Pancreas (tissue), 10 donors: Measurements from ENCODE around the gene RADIL. TPM values are rescaled to one million over a fixed set of nuclear protein-coding genes. Genes with fewer than 3 reads are reported as not detected.

Source experiments
- ATAC-seq, 4 donors: fragments of 200-7000 bp; cut with Tn5 transposase; one replicate each; pipeline versions ENCODE4 v1.8.0 to v1.9.1; 2020; ENCODE audit warnings: mild to moderate bottlenecking in 4 of 4, moderate library complexity in 4 of 4
- DNase-seq, 6 donors: peaks; one replicate each; pipeline ENCODE4 v3.0.0-alpha.2; 2020
- FAIRE-seq: peaks from 2 replicates; lab custom pipeline; 2012; peaks lifted over from hg19 to GRCh38; lab: Jason Lieb, UNC
- H3K27ac ChIP-seq, 4 donors: fragments of 200-600 bp; sonication (generic); 1 replicate in 3 of 4; 2 replicates in 1 of 4; pipeline versions ENCODE4 v1.5.0 to v1.8.0; 2020
- H3K27me3 ChIP-seq, 4 donors: fragments of 200-600 bp; one replicate each; pipeline ENCODE4 v1.8.0; 2021
- H3K36me3 ChIP-seq, 3 donors: fragments of 200-600 bp; sonication (generic) in 1 of 3; one replicate each; pipeline versions ENCODE4 v1.5.0 to v1.8.0; 2020 to 2021
- H3K4me1 ChIP-seq, 3 donors: fragments of 200-600 bp; one replicate each; pipeline ENCODE4 v1.8.0; 2021
- H3K4me3 ChIP-seq, 4 donors: fragments of 200-600 bp; sonication (generic) in 2 of 4; one replicate each; pipeline versions ENCODE4 v1.5.0 to v1.8.0; 2020 to 2021
- H3K9me3 ChIP-seq, 4 donors: fragments of 200-600 bp; one replicate each; pipeline ENCODE4 v1.8.0; 2021
- CTCF ChIP-seq, 4 donors: fragments of 200-600 bp; sonication (generic) in 3 of 4; IDR thresholded peaks; one replicate each; pipeline versions ENCODE4 v1.5.0 to v1.8.0; 2021; ENCODE audit warnings: antibody characterized with exemption in 4 of 4
- WGBS, 2 donors: extraction: QIAGEN DNeasy Blood & Tissue Kit; methylation state at CpG; one replicate each; pipeline ENCODE4 v1.1.7; 2013; 5-methylcytosine and 5-hydroxymethylcytosine counted together
- intact Hi-C, 3 donors: fragments of 100-400 bp; cut with DNase I; formaldehyde crosslinking; loops; one replicate each; pipeline versions ENCODE4 v1.11.1 to v1.14.2; 2022
- polyA plus RNA-seq, 2 donors: library from polyadenylated mRNA; stranded (reverse); fragments of 200-250 nt; gene quantifications; one replicate each; pipeline ENCODE4 v1.2.3, GENCODE V29; 2013
- total RNA-seq, 6 donors: library from RNA; stranded (reverse); fragmentation: NEBNext Ultra II Directional in 4 of 6; extraction: Animal tissue kit (Norgen Biotek cat#: 25700) in 4 of 6; gene quantifications; one replicate each; pipeline versions ENCODE4 v1.2.1 to v1.2.4, GENCODE V29; 2021 to 2023
- donor health status: healthy with polysubstance abuse.
- donor health status: DM: no; HTN: no; CAD: no; lungs with moderate emphysema.
- donor health status: DM: no; HTN: no; CAD: no.
- donor health status: control.
- donor health status: control.
- donor health status: Bipolar disorder and iron deficiency.
- donor health status: DM: yes; HTN: yes; CAD: no.
- donor health status: DM: no; HTN: no; CAD: no.
- donor health status: DM: no; HTN: no; CAD: no.
- donor health status: DM: yes; HTN: yes; CAD: no.

The RADIL gene
- total and polyA plus RNA-seq, 8 donors = 0.58 to 11.2 (median 3.5) TPM

DNA sequence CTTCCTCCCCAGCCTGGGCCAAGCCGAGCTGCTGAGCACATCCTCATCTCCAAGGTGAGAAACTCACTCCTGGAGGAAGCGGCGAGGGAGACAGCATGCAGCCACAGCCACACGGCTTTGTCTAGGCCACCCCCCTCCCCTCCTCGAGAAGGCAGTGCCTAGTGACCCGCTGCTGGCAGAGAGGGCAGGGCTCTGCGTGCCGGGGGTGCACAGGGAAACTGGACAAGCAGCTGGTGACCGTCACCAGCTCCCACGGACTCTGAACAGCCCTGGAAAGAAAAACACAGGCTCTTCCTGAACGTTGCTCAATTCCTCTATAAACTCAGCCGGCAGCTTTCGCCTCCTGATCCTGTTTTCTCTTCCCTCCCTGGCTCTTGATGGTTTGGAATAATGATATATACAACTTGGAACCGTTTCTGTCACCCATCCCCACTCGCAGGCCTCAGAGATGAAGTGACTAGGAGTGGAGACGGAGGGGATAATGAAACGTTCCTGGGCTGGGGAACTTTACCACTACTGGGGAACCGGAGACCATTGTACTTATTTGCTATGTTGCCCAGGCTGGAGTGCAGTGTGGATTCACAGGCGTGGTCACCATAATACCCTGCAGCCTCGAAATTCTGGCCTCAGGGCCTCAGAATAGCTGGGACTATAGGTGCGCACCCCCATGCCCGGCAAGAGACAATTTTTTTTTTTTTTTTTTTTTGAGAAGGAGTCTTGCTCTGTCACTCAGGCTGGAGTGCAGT, 41.0 kb downstream of the RADIL start:
- H3K36me3 ChIP-seq = no peaks in the 10 kb centered on the region
- intact Hi-C loops = no loop called here
- no peak for TF ChIP-seq CTCF (IDR thresholded peaks at IDR 0.05)
- H3K4me1 ChIP-seq = no peaks in the 10 kb centered on the region
- H3K27me3 ChIP-seq = no peaks in the 10 kb centered on the region
- no peaks in the 10 kb centered on the region for H3K9me3 ChIP-seq
- FAIRE-seq (no peak), ATAC-seq (peak; percentile 83 to 93 (median 90)), DNase-seq (peak in 5 of 6 donors; percentile 31 to 84 (median 79))
- WGBS, 2 donors = 26 to 32% methylated on average over 18 to 22 of the region's 22 CpGs
- H3K4me3 ChIP-seq = no peak overlapping the region
- H3K27ac ChIP-seq = peak overlapping the region in 3 of 4 donors; percentile 22 to 70 (median 31)

DNA sequence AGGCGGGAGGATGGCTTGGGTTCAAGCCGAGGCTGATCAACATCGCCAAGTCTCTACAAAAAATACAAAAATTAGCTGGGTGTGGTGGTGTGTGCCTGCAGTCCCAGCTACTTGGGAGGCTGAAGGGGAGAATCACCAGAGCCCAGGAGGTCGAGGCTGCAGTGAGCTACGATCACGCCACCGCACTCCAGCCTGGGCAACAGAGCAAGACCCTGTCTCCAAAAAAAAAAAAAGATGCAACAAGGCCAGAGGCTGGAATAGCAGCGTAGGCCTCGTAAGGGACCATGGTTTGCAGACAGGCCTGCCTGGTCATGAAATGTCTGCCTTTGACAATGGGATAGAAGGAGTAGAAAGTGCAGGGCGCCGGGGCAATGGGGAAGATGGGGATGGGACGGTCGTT, 41.7 kb downstream of the RADIL start:
- H3K27me3 ChIP-seq = no peaks in the 10 kb centered on the region
- H3K9me3 ChIP-seq = no peaks in the 10 kb centered on the region
- WGBS, 2 donors = 88 to 92% methylated on average over 13 of the region's 13 CpGs
- TF ChIP-seq CTCF (IDR thresholded peaks at IDR 0.05) = no peak
- no peak for FAIRE-seq
- no peak for DNase-seq
- H3K4me1 ChIP-seq = no peaks in the 10 kb centered on the region
- H3K27ac ChIP-seq = peak overlapping the region in 2 of 4 donors; percentile 22 to 70
- H3K36me3 ChIP-seq = no peaks in the 10 kb centered on the region
- intact Hi-C loops = no loop called here
- ATAC-seq = no peak
- no peak overlapping the region for H3K4me3 ChIP-seq

- no peak for DNase-seq
- intact Hi-C loops = no loop called here
- Histone ChIP-seq H3K27me3 (no peaks in the 10 kb centered on the region), H3K36me3 (no peaks in the 10 kb centered on the region), H3K27ac (no peak overlapping the region), H3K9me3 (no peaks in the 10 kb centered on the region), H3K4me1 (no peaks in the 10 kb centered on the region), H3K4me3 (no peak overlapping the region)
- no peak for FAIRE-seq
- no peak for TF ChIP-seq CTCF (IDR thresholded peaks at IDR 0.05)
- ATAC-seq = no peak
- WGBS, 2 donors = 93 to 96% methylated on average over 17 of the region's 17 CpGs
These were observed 42.3 kb downstream of the RADIL start for GRCh38 chr7:4841007-4841784.

- ATAC-seq = no peak
These were observed 43.4 kb downstream of the RADIL start for GRCh38 chr7:4840079-4840501.

More at GRCh38 chr7:4840079-4840501, 43.4 kb downstream of the RADIL start:
- FAIRE-seq (no peak), DNase-seq (no peak)
- Histone ChIP-seq H3K27ac (no peak overlapping the region), H3K4me1 (no peaks in the 10 kb centered on the region), H3K9me3 (no peaks in the 10 kb centered on the region), H3K4me3 (no peak overlapping the region), H3K27me3 (no peaks in the 10 kb centered on the region), H3K36me3 (no peaks in the 10 kb centered on the region)
- no peak for TF ChIP-seq CTCF (IDR thresholded peaks at IDR 0.05)
- 80 to 85% methylated on average over 16 of the region's 16 CpGs for WGBS, 2 donors
- intact Hi-C loops = no loop called here
